Activated CD8-positive, alpha-beta memory T cell treated with anti-CD3 and anti-CD28 coated beads for 24 hours (primary cell): ENCODE results near the gene FHL5.
"Not testable (repeated sequence)": the region's sequence is repeated elsewhere in the genome, so short reads cannot be mapped to it uniquely, and the experiment has no call there.

Source experiments
- DNase-seq: peaks from one replicate; pipeline ENCODE4 v3.0.0-alpha.2; 2020

Gene FHL5

DNA sequence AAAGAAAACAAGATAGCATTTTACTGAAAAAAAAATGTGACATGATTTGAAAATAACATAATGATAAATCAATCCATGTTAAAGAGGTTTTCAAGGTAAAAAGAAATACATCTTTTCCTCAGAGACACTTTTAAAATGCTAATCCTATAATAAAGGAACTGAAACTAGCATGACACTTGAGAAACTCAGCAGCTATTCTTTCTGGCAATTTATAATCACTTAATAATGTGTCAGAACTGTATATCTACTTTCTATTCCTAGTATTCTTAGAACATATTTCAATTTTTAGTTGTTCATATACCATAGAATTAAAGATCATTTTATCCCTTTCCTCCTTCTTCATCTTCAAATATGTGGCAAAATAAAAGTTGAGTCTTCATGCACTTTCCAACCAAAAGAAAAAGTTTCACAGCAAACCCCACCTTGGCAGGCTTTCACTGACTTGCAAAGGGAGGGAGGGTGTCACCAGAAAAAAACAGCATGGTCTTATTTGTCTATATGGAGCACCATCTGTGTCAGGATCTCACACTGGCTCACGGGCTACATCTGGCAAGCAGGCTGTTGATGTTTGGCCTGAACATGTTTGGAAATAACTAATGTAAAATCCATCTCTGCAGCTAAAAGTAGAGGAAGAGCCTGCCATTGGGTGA lies 48.5 kb downstream of the FHL5 start:
- DNase-seq: no peak

- no peak for DNase-seq
These were observed 50.5 kb downstream of the FHL5 start for GRCh38 chr6:96613291-96613999.

DNA sequence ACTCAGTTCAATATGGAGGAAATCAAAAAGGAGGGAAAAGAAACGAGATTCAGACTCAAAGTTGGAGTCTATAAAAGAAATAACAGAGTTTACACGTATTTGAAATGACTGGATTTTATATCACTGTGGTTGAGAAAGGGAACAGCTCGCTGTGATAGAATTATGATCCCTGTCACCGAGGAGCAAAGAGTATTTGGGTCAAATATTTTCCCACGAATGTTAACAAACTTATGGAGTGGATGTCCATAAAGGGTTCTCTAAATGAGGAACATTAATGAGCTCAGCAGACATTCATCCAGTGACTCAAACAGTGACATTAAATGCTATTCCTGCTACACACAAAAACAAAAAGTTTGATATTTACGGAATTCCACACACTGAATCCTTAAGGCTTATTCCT lies 57.9 kb downstream of the FHL5 start:
- DNase-seq: no peak

GRCh38 chr6:96621983-96622382 lies 59.1 kb downstream of the FHL5 start:
- DNase-seq: no peak

DNA sequence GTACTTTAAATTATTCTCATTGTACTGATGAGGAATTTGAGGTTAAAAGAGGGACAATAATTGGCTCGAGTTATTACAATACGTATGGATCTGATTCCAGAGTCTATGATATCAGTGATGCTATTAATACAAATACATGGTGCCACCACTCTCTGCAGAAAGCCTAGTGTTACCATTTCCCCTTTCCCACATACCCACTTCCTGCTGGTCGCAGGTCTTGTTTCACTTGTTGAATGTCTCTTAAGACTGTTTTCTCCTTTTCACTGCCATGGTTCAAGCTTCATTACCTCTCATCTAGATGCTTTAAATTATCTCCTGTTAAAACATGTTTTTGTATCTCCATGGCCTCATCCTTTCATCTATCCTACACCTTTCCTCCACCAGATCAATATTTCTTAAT lies 62.0 kb downstream of the FHL5 start:
- no peak for DNase-seq

DNA sequence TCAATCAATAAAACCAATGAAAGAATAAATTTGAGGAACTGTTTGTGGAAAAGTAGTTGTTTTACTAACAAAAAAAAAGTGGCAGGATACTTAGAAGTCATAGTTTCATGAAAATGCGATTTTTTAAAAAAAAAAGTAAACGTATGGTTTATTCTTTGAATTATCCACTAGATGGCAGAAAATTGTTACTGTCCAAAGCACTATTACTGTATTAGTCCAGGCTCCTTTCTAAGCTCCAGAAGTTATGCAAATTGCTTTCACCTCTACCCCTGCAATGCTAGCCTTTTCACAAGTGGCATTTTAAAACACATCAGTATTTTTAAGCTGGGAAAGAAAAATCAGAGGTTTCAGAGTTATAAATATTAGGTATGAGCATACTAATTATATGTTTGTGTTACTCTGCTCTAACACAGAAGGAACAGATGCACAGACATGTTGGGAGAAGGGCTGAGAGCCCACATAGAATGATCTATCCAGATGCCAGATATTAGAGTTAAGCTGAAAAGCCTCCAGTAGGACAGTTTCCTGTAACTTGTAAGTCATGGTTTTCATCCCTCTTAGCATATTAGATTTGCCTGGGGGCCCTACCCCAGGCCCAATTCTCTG lies 63.9 kb downstream of the FHL5 start:
- DNase-seq: no peak

DNA sequence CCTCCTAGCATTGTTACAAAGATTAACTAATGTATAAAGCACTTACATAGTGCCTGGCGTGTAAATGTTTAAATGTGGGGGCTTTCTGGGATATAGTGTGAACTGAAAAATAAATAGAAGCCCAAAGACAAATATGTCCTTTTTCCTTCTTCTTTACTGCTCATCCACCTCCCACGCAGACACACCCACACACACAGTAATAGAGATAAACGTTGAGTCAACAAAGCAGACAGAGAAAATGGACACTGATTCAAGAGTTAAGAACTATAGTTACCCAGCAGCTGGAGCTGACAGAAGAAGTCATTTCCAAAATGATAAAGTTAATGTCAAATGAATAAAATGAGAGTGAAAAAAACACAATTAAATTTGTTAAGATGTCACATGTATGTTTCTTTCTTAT lies 68.3 kb downstream of the FHL5 start:
- DNase-seq: no peak

GRCh38 chr6:96637979-96638378 lies 75.1 kb downstream of the FHL5 start:
- DNase-seq: not testable (repeated sequence)

- DNase-seq: no peak
These were observed 82.2 kb downstream of the FHL5 start for GRCh38 chr6:96645106-96645505.

DNA sequence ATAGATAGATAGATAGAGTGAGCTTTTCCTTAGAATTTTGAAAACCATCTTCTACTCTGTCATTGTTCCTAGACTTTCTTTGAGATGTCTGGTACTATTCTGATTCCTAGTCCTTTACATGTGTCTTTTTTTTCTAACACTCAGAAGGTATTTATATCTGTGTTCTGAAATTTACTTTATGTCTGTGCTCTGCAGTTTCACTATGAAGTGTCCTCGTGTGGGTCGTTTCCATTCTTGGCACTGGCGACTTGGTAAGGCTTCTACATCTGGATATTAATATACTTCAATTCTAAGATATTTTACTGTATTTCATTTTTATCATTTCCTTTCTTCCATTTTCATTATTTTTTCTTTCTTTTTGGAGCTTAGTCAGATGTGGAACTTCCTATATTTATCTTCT lies 87.0 kb downstream of the FHL5 start:
- DNase-seq: no peak

DNA sequence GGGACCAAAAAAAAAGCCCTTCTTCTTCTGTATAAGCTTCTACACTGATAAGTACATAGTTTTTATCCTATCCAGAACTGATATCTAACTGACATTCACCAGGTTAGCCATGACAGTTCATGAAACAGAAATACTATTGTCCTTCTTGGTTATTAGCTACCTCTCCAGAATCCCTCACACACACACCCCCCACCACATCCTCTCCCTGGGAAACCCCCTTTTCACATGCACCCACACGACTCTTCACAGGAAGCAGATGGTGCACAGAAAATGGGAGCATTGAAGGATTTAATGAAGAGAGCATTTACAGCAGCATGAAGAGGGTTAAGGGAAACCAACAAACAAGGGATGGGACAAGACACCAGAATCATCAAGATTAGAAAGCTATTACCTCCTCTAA lies 88.9 kb downstream of the FHL5 start:
- DNase-seq: no peak

GRCh38 chr6:96652552-96652951 lies 89.6 kb downstream of the FHL5 start:
- DNase-seq: no peak

DNA sequence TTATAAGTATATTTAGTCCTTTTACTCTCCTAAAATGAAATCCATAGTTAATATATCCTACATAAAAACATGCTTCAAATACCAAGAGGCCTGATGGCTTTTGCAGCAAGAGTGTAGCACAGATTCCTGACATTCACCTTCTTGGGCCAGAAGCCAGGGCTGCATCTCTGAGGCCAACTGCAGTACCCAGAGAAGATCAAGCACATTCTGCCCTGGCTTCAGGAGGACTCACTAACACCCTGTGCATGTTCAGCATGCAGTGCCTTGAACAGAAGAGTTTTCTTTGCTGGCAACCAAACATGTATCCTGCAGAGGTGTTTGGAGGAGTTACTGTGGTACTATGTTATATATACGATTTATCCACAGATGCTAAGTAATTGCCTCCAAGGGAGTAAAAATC lies 90.3 kb downstream of the FHL5 start:
- DNase-seq: no peak

- DNase-seq: no peak
These were observed 93.6 kb downstream of the FHL5 start for GRCh38 chr6:96656567-96656966.

GRCh38 chr6:96657344-96657743 lies 94.4 kb downstream of the FHL5 start:
- DNase-seq: no peak

- no peak for DNase-seq
These were observed 96.3 kb downstream of the FHL5 start for GRCh38 chr6:96659084-96659845.
